DMS114 treated with DMSO at 0.1 percent for 48 hours (cell line): Measurements from ENCODE around the gene CRADD.
"Not testable (repeated sequence)": the region's sequence is repeated elsewhere in the genome, so short reads cannot be mapped to it uniquely, and the experiment has no call there.

Experiments used
- DNase-seq: peaks from one replicate; lab custom pipeline; 2025; ENCODE audit not compliant: unreplicated experiment; lab: John Stamatoyannopoulos, UW

Gene CRADD

GRCh38 chr12:93705237-93705636 is 28.1 kb downstream of the CRADD start:
- no peak for DNase-seq

- DNase-seq = no peak
Observed at GRCh38 chr12:93706387-93706786, 29.2 kb downstream of the CRADD start.

GRCh38 chr12:93706824-93707223 is 29.6 kb downstream of the CRADD start:
- DNase-seq = no peak

- DNase-seq = no peak
Observed at GRCh38 chr12:93707836-93708235, 30.7 kb downstream of the CRADD start.

- no peak for DNase-seq
Observed at GRCh38 chr12:93708952-93709351, 31.8 kb downstream of the CRADD start.

- DNase-seq = no peak
Observed at GRCh38 chr12:93709386-93709785, 32.2 kb downstream of the CRADD start.

GRCh38 chr12:93710574-93710926 is 33.4 kb downstream of the CRADD start:
- no peak for DNase-seq

- not testable (repeated sequence) for DNase-seq
Observed at GRCh38 chr12:93711502-93711901, 34.3 kb downstream of the CRADD start.

- no peak for DNase-seq
Observed at GRCh38 chr12:93712200-93712599, 35.0 kb downstream of the CRADD start.

GRCh38 chr12:93713060-93713459 is 35.9 kb downstream of the CRADD start:
- DNase-seq = no peak

- no peak for DNase-seq
Observed at GRCh38 chr12:93713800-93714199, 36.6 kb downstream of the CRADD start.

GRCh38 chr12:93714382-93714781 is 37.2 kb downstream of the CRADD start:
- no peak for DNase-seq

GRCh38 chr12:93719710-93720109 is 42.5 kb downstream of the CRADD start:
- no peak for DNase-seq

GRCh38 chr12:93720559-93720958 is 43.4 kb downstream of the CRADD start:
- no peak for DNase-seq

- no peak for DNase-seq
Observed at GRCh38 chr12:93722179-93722578, 45.0 kb downstream of the CRADD start.

GRCh38 chr12:93722835-93723567 is 45.8 kb downstream of the CRADD start:
- no peak for DNase-seq

- DNase-seq = no peak
Observed at GRCh38 chr12:93723568-93723930, 46.4 kb downstream of the CRADD start.

GRCh38 chr12:93725531-93725930 is 48.4 kb downstream of the CRADD start:
- DNase-seq = no peak

GRCh38 chr12:93727195-93727811 is 50.1 kb downstream of the CRADD start:
- DNase-seq = no peak

GRCh38 chr12:93727911-93728310 is 50.7 kb downstream of the CRADD start:
- no peak for DNase-seq

GRCh38 chr12:93729934-93730333 is 52.8 kb downstream of the CRADD start:
- no peak for DNase-seq

- DNase-seq = no peak
Observed at GRCh38 chr12:93733358-93733757, 56.2 kb downstream of the CRADD start.

- DNase-seq = no peak
Observed at GRCh38 chr12:93733928-93734327, 56.8 kb downstream of the CRADD start.
